ENCODE data around the gene FASN.

Gene FASN

DNA sequence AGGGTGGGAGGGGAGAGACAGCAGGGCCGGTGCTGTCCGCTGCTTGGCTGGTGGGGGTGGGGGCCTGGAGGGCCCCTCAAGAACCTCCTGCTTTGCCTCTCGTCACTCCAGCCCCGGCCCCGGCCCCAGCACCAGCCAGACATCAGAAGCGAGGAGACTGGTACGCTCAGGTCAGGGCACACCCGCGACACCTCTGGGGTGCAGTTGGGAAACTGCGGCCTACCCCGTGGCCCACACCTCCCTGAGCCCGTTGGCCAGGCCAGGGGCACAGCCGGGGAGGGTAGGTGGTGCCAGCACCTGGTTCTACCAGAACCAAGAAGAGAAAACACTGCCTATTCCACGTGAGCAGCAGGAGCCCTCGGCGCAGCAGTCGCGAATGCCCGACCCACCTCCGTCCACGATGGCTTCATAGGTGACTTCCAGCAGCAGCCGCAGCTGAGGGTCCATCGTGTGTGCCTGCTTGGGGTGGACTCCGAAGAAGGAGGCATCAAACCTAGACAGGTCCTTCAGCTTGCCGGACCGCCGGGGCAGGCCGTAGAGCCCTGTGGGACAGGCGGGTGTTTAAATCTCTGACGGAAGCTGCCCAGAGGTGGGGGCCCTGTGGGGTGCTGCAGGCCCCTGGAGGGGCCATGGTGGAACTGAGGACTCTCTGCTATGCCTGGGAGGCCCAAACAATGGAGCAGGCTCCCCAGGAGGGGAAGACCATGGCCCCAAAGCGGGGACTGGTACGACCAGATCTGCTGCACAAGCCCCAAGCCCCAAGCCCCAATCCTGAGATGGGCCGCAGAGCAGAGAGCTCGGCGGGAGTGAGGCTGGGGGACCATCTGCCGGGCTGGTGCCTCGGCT lies 2.9 kb downstream of the FASN start:
- Histone ChIP-seq H3K4me1 (ENCODE audit: control insufficient read depth in 1 of 2, insufficient read depth in 2 of 2, low read length in 2 of 2) (peaks cover 16 to 23% of the 10 kb centered on the region in 2 donors), H3K27me3 (ENCODE audit: control insufficient read depth in 1 of 2, insufficient read depth in 2 of 2, low read length in 2 of 2) (no peaks in the 10 kb centered on the region), H3K27ac (ENCODE audit: low read depth, low read length) (no peak overlapping the region), H3K36me3 (ENCODE audit: control insufficient read depth in 1 of 2, insufficient read depth in 2 of 2, low read length in 2 of 2) (peaks cover 0 to 50% of the 10 kb centered on the region in 2 donors), H3K9ac (ENCODE audit: low read depth in 1 of 2, low read length in 2 of 2) (no peak overlapping the region), H3K4me3 (ENCODE audit: low read depth in 1 of 2, low read length in 2 of 2) (no peak overlapping the region), H3K9me3 (ENCODE audit: control insufficient read depth in 1 of 2, low read length in 2 of 2) (no peaks in the 10 kb centered on the region)

DNA sequence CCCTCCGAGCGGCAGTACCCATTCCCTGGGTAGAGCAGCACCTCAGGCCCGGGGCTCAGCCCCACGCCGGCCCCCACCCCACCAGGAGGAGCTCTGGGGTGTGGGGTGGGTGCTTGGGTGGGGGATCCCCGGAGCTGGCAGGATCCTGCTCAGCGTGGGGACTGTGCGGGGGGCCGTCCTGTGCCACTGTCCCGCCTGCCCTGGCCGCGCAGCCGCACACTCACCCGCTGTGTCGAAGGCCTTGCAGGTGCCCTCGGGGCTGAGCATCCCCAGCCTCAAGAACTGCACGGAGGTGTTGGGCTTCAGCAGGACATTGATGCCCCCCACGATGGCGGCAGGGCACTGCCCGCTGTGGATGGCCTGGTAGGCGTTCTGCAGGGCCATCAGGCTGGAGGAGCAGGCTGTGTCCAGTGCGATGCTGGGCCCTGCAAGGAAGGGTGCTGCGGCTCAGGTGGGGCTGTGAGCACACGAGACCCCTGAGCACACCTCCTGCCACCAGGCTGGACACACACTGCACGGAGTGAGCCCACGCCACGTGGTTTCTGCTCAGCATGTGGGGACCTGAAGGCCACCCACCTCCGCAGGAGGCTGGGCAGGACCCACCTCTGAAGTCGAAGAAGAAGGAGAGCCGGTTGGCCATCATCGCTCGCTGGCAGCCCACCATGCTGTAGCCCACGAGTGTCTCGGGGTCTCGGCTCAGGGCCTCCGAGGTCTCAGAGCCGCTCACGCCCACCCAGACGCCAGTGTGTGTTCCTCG lies 4.9 kb downstream of the FASN start:
- Histone ChIP-seq H3K27ac (ENCODE audit: low read depth, low read length) (no peak overlapping the region), H3K4me3 (ENCODE audit: low read depth in 1 of 2, low read length in 2 of 2) (no peak overlapping the region), H3K9ac (ENCODE audit: low read depth in 1 of 2, low read length in 2 of 2) (no peak overlapping the region), H3K36me3 (ENCODE audit: control insufficient read depth in 1 of 2, insufficient read depth in 2 of 2, low read length in 2 of 2) (peaks cover 18 to 70% of the 10 kb centered on the region in 2 donors), H3K27me3 (ENCODE audit: control insufficient read depth in 1 of 2, insufficient read depth in 2 of 2, low read length in 2 of 2) (no peaks in the 10 kb centered on the region), H3K9me3 (ENCODE audit: control insufficient read depth in 1 of 2, low read length in 2 of 2) (no peaks in the 10 kb centered on the region), H3K4me1 (ENCODE audit: control insufficient read depth in 1 of 2, insufficient read depth in 2 of 2, low read length in 2 of 2) (peaks cover 7 to 15% of the 10 kb centered on the region in 2 donors)

DNA sequence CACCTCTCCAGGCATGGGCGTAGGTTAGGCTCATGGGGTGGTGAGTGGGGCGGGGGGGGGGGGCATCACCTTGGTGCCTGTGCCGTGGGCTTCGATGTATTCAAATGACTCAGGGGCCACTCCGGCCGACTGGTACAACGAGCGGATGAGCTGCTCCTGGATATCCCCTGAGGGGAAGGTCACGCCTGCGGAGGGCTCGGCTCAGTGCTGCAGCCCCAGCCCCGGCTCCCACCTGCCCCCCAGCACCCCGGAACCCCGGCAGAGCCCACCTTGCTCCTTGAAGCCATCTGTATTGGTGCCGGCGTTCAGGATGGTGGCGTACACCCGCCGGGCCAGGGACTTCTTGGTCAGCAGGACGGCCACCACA lies 5.4 kb downstream of the FASN start:
- Histone ChIP-seq H3K9ac (ENCODE audit: low read depth in 1 of 2, low read length in 2 of 2) (no peak overlapping the region), H3K9me3 (ENCODE audit: control insufficient read depth in 1 of 2, low read length in 2 of 2) (no peaks in the 10 kb centered on the region), H3K27ac (ENCODE audit: low read depth, low read length) (no peak overlapping the region), H3K36me3 (ENCODE audit: control insufficient read depth in 1 of 2, insufficient read depth in 2 of 2, low read length in 2 of 2) (peaks cover 24 to 75% of the 10 kb centered on the region in 2 donors), H3K4me1 (ENCODE audit: control insufficient read depth in 1 of 2, insufficient read depth in 2 of 2, low read length in 2 of 2) (peaks cover 7 to 15% of the 10 kb centered on the region in 2 donors), H3K27me3 (ENCODE audit: control insufficient read depth in 1 of 2, insufficient read depth in 2 of 2, low read length in 2 of 2) (no peaks in the 10 kb centered on the region), H3K4me3 (ENCODE audit: low read depth in 1 of 2, low read length in 2 of 2) (no peak overlapping the region)

DNA sequence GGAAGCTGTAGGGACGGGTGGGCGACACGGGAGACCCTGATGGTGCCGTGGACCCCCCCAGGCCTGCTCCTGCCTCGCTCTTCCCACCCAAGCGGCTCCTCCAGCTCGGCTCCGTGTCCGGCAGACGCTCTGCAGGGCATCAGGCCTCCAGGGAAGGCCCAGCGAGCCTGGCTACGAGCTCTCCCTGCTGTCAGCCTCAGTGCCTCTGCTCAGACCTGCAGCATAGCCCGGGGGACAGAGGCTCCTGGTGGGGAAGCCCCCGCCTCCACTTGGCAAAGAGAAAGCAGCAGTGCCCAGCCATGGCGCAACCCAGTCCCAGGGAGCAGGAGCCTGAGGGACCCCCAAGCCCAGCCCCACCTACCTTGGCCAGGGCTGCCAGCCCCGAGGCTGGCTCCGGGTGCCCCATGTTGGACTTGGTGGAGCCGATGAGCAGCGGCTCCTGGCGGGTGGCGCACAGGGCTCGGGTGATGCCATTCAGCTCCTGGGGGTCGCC lies 5.9 kb downstream of the FASN start:
- Histone ChIP-seq H3K36me3 (ENCODE audit: control insufficient read depth in 1 of 2, insufficient read depth in 2 of 2, low read length in 2 of 2) (peaks cover 24 to 80% of the 10 kb centered on the region in 2 donors), H3K4me1 (ENCODE audit: control insufficient read depth in 1 of 2, insufficient read depth in 2 of 2, low read length in 2 of 2) (peaks cover 7 to 13% of the 10 kb centered on the region in 2 donors), H3K9ac (ENCODE audit: low read depth in 1 of 2, low read length in 2 of 2) (no peak overlapping the region), H3K27ac (ENCODE audit: low read depth, low read length) (no peak overlapping the region), H3K9me3 (ENCODE audit: control insufficient read depth in 1 of 2, low read length in 2 of 2) (no peaks in the 10 kb centered on the region), H3K27me3 (ENCODE audit: control insufficient read depth in 1 of 2, insufficient read depth in 2 of 2, low read length in 2 of 2) (no peaks in the 10 kb centered on the region), H3K4me3 (ENCODE audit: low read depth in 1 of 2, low read length in 2 of 2) (no peak overlapping the region)

DNA sequence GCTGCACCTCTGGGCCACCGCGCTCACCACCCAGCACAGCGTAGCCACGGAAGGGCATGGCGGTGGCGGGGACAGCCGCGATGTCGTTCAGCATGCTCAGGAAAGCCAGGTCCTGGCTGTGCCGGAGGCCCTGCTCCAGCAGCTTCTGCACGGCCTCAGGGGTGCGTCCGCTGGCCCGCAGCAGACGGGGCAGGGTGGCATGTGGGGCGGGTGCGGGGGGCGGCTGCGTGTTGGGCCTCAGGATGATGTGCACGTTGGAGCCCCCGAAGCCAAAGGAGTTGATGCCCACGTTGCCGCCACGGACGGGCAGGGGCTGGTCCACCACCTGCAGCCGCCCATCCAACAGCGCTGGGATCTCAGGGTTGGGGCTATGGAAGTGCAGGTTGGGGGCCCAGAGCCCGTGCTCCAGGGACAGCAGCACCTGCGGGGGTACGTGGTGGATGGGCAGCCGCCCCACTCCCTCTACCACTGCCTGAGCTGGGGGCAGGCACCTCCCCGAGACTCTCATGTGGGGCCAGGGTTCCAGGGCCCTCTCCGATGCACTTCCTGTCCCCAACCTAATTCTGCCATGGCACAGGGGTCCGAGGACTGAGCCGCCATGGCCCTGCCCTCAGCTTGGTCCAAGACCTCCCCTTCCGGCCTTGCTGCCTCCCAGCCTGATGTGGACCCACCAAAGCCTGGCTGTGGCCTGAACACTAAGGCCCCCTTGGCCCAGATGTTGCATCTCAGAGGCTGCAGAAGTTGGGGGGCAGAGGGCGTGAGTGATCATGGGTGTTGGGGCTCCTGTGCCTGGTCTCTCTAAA lies 6.6 kb downstream of the FASN start:
- Histone ChIP-seq H3K4me3 (ENCODE audit: low read depth in 1 of 2, low read length in 2 of 2) (no peak overlapping the region), H3K36me3 (ENCODE audit: control insufficient read depth in 1 of 2, insufficient read depth in 2 of 2, low read length in 2 of 2) (peaks cover 24 to 86% of the 10 kb centered on the region in 2 donors), H3K27me3 (ENCODE audit: control insufficient read depth in 1 of 2, insufficient read depth in 2 of 2, low read length in 2 of 2) (no peaks in the 10 kb centered on the region), H3K4me1 (ENCODE audit: control insufficient read depth in 1 of 2, insufficient read depth in 2 of 2, low read length in 2 of 2) (peaks cover 3 to 6% of the 10 kb centered on the region in 2 donors), H3K9ac (ENCODE audit: low read depth in 1 of 2, low read length in 2 of 2) (no peak overlapping the region), H3K27ac (ENCODE audit: low read depth, low read length) (no peak overlapping the region), H3K9me3 (ENCODE audit: control insufficient read depth in 1 of 2, low read length in 2 of 2) (no peaks in the 10 kb centered on the region)

DNA sequence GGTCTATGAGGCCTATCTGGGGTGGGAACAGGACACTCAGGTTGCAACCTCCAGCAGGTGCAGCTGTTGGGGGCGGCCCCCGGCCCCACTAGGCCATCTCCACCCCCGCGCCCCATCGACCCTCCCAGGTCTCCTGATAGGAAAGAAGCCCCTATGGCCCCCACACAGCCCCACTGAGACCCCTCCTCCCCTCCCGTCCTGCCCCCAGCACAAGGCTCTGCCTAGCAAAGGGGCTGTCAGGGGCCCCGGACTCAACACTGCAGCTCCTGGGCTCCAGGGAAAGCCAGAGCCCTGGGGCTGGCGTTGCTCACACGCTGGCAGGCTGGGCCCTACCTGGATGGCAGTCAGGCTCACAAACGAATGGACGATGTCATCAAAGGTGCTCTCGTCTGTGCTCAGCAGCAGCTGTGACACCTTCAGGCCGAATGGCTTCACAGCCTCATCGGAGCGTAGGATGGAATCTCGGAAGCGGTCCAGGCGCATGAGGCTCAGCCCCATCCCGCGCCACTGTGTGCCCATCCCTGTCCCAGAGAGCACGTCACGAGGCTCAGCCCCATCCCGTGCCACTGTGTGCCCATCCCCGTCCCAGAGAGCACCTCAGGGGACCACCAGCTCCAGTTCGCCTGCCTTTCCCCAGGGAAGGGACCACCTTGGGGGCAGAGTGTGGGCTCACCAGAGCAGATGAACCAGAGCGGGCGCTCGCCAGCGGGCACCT lies 7.3 kb downstream of the FASN start:
- Histone ChIP-seq H3K9ac (ENCODE audit: low read depth in 1 of 2, low read length in 2 of 2) (no peak overlapping the region), H3K27me3 (ENCODE audit: control insufficient read depth in 1 of 2, insufficient read depth in 2 of 2, low read length in 2 of 2) (no peaks in the 10 kb centered on the region), H3K27ac (ENCODE audit: low read depth, low read length) (no peak overlapping the region), H3K4me1 (ENCODE audit: control insufficient read depth in 1 of 2, insufficient read depth in 2 of 2, low read length in 2 of 2) (peaks cover 0 to 1% of the 10 kb centered on the region in 2 donors), H3K36me3 (ENCODE audit: control insufficient read depth in 1 of 2, insufficient read depth in 2 of 2, low read length in 2 of 2) (peaks cover 24 to 87% of the 10 kb centered on the region in 2 donors), H3K4me3 (ENCODE audit: low read depth in 1 of 2, low read length in 2 of 2) (no peak overlapping the region), H3K9me3 (ENCODE audit: control insufficient read depth in 1 of 2, low read length in 2 of 2) (no peaks in the 10 kb centered on the region)

DNA sequence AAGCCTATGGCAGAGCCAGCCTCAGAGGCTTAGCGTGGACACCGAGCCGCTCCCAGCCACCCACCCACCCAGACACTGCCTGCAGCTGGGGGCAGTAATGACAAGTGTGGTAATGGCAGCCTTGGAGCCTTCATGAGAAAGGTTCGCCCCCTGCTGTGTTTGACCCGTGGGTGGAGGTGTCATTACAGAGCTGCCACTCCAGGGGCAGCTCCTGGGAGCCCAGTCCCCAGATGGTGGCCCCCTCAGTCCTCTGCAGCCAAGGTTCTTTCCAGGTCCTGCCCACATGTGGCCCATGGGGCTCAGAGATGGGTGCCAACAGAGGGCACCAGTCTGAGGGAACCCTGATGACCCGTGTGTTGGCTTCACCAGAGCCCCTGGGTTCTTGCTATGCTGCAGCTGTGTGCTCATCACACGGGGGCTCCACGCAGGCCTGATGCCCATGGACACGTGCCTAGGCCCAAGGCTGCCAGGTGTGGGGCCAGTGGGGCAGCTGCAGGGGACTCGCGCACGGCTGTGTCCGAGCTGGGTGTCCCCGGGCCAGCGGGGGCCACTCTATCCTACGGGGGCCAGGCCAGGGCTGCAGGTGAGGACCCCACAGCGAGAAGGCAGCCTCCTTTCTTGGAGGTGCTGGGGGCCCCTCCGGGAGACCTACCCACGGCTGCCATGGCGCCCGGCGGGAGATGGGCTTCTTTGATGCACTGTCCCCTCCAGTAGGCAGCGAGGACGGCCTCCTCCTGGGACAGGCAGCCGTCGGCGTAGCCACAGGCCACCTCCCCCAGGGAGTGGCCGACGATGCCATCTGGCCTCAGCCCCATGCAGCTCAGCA lies 8.1 kb downstream of the FASN start:
- Histone ChIP-seq H3K4me1 (ENCODE audit: control insufficient read depth in 1 of 2, insufficient read depth in 2 of 2, low read length in 2 of 2) (no peaks in the 10 kb centered on the region), H3K9ac (ENCODE audit: low read depth in 1 of 2, low read length in 2 of 2) (no peak overlapping the region), H3K27ac (ENCODE audit: low read depth, low read length) (no peak overlapping the region), H3K27me3 (ENCODE audit: control insufficient read depth in 1 of 2, insufficient read depth in 2 of 2, low read length in 2 of 2) (no peaks in the 10 kb centered on the region), H3K36me3 (ENCODE audit: control insufficient read depth in 1 of 2, insufficient read depth in 2 of 2, low read length in 2 of 2) (peaks cover 24 to 86% of the 10 kb centered on the region in 2 donors), H3K9me3 (ENCODE audit: control insufficient read depth in 1 of 2, low read length in 2 of 2) (no peaks in the 10 kb centered on the region), H3K4me3 (ENCODE audit: low read depth in 1 of 2, low read length in 2 of 2) (no peak overlapping the region)

DNA sequence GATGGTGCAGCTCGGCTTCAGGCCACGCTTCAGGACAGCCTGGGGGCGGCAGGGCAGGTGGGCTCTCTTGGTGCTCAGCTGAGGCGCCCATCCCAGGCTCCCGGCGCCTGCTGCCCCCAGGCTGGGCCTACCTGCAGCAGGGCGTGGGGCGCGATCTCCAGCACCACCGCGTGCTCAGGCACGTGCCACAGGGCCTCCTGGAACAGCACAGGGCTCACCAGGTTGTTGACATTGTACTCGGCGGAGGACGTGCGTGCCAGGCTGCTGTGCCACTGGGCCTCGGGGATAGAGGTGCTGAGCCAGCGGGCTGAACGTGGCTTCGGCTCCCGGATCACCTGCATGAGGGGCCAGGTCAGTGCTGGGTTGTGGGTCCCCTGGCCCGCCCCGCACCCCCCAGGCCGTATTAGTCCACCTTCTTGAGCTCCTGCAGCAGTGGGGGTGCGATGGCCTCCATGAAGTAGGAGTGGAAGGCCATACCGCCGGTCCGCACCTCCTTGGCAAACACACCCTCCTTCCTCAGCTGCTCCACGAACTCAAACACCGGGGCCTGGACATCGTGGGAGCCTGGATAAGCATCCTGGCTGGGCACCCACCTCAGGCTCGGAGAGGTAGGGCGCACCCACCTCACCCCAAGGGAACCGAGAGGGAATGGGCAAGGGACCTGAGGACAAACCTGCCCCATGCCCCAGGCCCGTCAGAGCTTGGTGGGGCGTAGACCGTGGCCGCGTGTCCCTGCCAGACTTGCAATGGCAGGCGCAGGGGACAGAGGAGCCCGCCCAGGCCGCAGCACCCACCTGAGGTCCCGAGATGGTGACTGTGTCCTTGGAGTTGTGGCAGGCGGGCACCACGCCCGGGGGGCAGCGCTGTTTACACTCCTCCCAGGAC lies 9.0 kb downstream of the FASN start:
- peaks cover 24 to 91% of the 10 kb centered on the region in 2 donors for H3K36me3 ChIP-seq (ENCODE audit: control insufficient read depth in 1 of 2, insufficient read depth in 2 of 2, low read length in 2 of 2)
- H3K4me3 ChIP-seq (ENCODE audit: low read depth in 1 of 2, low read length in 2 of 2): no peak overlapping the region
- H3K9me3 ChIP-seq (ENCODE audit: control insufficient read depth in 1 of 2, low read length in 2 of 2): no peaks in the 10 kb centered on the region
- no peak overlapping the region for H3K9ac ChIP-seq (ENCODE audit: low read depth in 1 of 2, low read length in 2 of 2)
- H3K27me3 ChIP-seq (ENCODE audit: control insufficient read depth in 1 of 2, insufficient read depth in 2 of 2, low read length in 2 of 2): no peaks in the 10 kb centered on the region
- H3K4me1 ChIP-seq (ENCODE audit: control insufficient read depth in 1 of 2, insufficient read depth in 2 of 2, low read length in 2 of 2): no peaks in the 10 kb centered on the region
- no peak overlapping the region for H3K27ac ChIP-seq (ENCODE audit: low read depth, low read length)

Data from duodenal mucosa (tissue), 2 donors.